Measurements from ENCODE around the gene OOSP1.

- TF ChIP-seq CTCF (IDR thresholded peaks at IDR 0.05) (no peak), POLR2A (IDR thresholded peaks at IDR 0.05) (no peak)
Observed at GRCh38 chr11:59944720-59945119, 6.5 kb downstream of the OOSP1 start.
